ENCODE measurements around the gene SLC2A5.

DNA sequence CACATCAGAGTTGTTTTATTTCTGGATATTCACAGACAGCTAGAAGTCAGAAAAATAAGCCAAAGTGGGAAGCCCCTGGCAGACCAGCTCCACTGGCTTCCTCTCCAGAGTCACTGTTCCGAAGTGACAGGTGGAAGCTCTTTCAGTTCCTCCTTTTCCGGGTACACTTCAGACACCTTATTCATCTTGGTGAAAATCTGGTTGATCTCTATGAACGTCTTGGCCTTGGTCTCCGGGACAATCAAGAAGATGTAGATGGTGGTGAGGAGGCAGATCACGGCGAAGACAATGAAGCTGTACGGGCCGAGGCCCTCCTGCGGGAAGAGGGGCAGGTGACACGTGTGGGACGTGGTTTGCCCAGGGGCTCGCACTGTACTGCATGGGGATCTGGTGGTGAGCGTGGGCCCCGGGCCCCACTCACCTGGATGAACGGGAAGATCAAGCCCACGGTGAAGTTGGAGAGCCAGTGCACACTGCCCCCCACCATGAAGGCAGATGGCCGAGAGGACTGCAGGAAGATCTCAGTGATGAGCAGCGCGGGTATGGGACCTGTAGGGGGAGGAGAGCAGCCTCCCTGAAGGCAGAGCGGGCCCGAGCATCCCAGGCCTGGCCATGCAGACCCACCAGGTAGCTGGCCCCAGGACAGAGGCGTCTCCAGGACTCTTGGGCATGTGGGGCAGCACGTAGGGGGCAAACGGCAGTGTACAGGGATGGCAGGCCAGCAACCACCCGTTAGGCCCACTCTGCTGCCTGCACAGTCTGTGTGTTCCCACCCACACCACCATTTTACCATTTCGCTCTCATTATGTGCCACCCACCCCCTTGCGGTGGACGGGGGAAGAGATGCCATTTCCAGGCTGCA is 31.7 kb downstream of the SLC2A5 start:
- TF ChIP-seq, protein P1, sequence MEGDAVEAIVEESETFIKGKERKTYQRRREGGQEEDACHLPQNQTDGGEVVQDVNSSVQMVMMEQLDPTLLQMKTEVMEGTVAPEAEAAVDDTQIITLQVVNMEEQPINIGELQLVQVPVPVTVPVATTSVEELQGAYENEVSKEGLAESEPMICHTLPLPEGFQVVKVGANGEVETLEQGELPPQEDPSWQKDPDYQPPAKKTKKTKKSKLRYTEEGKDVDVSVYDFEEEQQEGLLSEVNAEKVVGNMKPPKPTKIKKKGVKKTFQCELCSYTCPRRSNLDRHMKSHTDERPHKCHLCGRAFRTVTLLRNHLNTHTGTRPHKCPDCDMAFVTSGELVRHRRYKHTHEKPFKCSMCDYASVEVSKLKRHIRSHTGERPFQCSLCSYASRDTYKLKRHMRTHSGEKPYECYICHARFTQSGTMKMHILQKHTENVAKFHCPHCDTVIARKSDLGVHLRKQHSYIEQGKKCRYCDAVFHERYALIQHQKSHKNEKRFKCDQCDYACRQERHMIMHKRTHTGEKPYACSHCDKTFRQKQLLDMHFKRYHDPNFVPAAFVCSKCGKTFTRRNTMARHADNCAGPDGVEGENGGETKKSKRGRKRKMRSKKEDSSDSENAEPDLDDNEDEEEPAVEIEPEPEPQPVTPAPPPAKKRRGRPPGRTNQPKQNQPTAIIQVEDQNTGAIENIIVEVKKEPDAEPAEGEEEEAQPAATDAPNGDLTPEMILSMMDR (conservative IDR thresholded peaks at IDR 0.05; ENCODE audit: low read depth, low read length), result no peak
- TF ChIP-seq EZH2 (IDR thresholded peaks at IDR 0.05; ENCODE audit: low read length, unreplicated experiment), result no peak
- TF ChIP-seq EZH2phosphoT487 (IDR thresholded peaks at IDR 0.05; ENCODE audit: borderline replicate concordance, low read length), result no peak

All from PC-3 (cell line).